ENCODE measurements around the gene LIME1. TPM values are rescaled to one million over a fixed set of nuclear protein-coding genes. Genes with fewer than 3 reads are reported as not detected.

The LIME1 gene
- total RNA-seq, 2 experiments from 2014 or later, result 14.7 to 17.6 TPM

Other genes starting within 250 kb of the LIME1 start
- gene EEF1A2, start 237.6 kb upstream of the LIME1 start, total RNA-seq, result 1 to 10 TPM; 1.1 to 1.7 TPM
- gene PPDPF, start 215.9 kb upstream of the LIME1 start, total RNA-seq, result 100 to 1,000 TPM; 191 to 201 TPM
- gene PTK6, start 199.3 kb upstream of the LIME1 start, total RNA-seq, result under 1 TPM; 0.34 to 0.78 TPM
- not detected for gene SRMS, start 188.9 kb upstream of the LIME1 start, total RNA-seq
- gene FNDC11, start 182.5 kb upstream of the LIME1 start, total RNA-seq, result under 1 TPM; 0.55 to 0.61 TPM
- 10 to 100 TPM; 28.5 to 32.2 TPM for gene HELZ2, start 162.4 kb upstream of the LIME1 start, total RNA-seq
- 10 to 100 TPM; 13.6 to 14.0 TPM for gene GMEB2, start 109.6 kb upstream of the LIME1 start, total RNA-seq
- 10 to 100 TPM; 17.3 to 18.0 TPM for gene STMN3, start 83.2 kb upstream of the LIME1 start, total RNA-seq
- 10 to 100 TPM; 38.0 to 38.3 TPM for gene RTEL1, start 78.4 kb upstream of the LIME1 start, total RNA-seq
- not detected for gene TNFRSF6B, start 40.0 kb upstream of the LIME1 start, total RNA-seq
- gene ARFRP1, start 28.7 kb upstream of the LIME1 start, total RNA-seq, result 10 to 100 TPM; 54.6 to 58.4 TPM
- gene ZGPAT, start 28.6 kb upstream of the LIME1 start, total RNA-seq, result 10 to 100 TPM; 28.7 to 29.9 TPM
- 10 to 100 TPM; 58.9 to 59.0 TPM for gene SLC2A4RG, start 3.1 kb downstream of the LIME1 start, total RNA-seq
- 1 to 10 TPM; 4.6 to 5.5 TPM for gene ZBTB46, start 94.6 kb downstream of the LIME1 start, total RNA-seq
- gene ABHD16B, start 124.8 kb downstream of the LIME1 start, total RNA-seq, result not detected
- gene TPD52L2, start 128.6 kb downstream of the LIME1 start, total RNA-seq, result 10 to 100 TPM; 67.8 to 70.8 TPM
- gene DNAJC5, start 158.5 kb downstream of the LIME1 start, total RNA-seq, result 10 to 100 TPM; 33.7 to 33.8 TPM
- gene UCKL1, start 219.8 kb downstream of the LIME1 start, total RNA-seq, result 10 to 100 TPM; 26.6 to 29.6 TPM
- gene ZNF512B, start 233.3 kb downstream of the LIME1 start, total RNA-seq, result 10 to 100 TPM; 12.5 to 13.5 TPM
- 10 to 100 TPM; 23.7 to 24.5 TPM for gene SAMD10, start 243.0 kb downstream of the LIME1 start, total RNA-seq
- gene PRPF6, start 244.5 kb downstream of the LIME1 start, total RNA-seq, result 10 to 100 TPM; 62.3 to 63.1 TPM